ENCODE measurements around the gene EDC4.
"Not testable (repeated sequence)": the region's sequence is repeated elsewhere in the genome, so short reads cannot be mapped to it uniquely, and the experiment has no call there.

Gene EDC4

DNA sequence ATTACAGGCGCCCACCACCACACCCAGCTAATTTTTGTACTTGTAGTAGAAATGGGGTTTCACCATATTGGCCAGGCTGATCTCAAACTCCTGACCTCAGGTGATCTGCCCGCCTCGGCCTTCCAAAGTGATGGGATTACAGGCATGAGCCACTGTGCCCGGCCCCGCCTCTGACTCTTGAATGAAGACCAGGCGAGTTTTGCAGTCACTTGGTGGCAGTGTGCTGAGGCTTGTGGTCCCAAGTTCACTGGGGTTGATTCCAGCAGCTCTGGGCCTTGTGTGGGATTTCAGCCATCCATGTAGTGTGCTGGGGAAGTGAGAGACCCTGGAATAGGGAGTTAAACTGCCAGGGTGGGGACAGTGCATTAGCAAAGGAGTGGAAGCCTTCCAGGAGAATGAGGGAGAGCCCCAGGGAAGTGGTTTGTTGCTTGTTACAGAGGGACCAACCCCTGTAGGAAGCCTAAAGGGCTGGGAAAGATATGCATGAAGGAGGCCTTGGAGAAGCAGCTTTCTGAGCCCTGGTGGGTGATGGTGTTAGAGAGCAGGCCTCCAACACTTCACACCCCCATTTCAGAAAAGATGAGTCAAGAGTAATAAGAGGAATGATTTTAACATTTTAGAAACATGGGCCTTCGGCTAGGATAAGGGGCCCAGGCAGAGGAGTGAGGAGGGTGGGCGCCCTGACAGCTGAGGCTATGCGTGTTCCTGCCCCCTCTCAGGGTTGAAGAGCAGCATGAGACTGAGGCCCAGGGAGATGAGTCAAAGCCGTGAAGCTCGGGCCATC, 34.7 kb downstream of the EDC4 start:
- in situ Hi-C loops (cut with MboI; ENCODE audit: low sequenced_read_pairs): no loop called here

DNA sequence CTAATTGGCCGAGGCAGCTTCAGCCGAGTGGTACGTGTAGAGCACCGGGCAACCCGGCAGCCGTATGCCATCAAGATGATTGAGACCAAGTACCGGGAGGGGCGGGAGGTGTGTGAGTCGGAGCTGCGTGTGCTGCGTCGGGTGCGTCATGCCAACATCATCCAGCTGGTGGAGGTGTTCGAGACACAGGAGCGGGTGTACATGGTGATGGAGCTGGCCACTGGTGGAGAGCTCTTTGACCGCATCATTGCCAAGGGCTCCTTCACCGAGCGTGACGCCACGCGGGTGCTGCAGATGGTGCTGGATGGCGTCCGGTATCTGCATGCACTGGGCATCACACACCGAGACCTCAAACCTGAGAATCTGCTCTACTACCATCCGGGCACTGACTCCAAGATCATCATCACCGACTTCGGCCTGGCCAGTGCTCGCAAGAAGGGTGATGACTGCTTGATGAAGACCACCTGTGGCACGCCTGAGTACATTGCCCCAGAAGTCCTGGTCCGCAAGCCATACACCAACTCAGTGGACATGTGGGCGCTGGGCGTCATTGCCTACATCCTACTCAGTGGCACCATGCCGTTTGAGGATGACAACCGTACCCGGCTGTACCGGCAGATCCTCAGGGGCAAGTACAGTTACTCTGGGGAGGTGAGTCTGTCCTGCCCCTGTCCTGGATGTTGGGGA, 36.3 kb downstream of the EDC4 start:
- in situ Hi-C loops (cut with MboI; ENCODE audit: low sequenced_read_pairs): no loop called here

DNA sequence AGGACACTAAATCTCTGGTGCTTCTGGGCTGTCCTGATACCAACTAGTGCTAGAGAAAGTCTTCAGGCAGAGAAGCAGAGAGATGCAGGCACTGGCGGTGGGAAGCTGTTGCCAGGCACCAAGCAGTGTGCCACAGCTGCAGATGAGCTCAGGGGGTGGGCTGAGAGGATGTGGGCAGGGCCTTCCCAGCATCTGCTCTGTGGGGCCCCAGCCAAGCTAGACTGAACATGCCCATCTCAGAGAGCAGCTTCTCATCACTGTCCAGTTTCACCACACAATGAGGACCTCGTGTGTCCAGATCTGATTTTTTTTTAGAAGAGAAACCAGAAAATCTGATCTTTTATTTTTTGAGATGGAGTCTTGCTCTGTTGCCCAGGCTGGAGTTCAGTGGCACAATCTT, 37.3 kb downstream of the EDC4 start:
- in situ Hi-C loops (cut with MboI; ENCODE audit: low sequenced_read_pairs): no loop called here

DNA sequence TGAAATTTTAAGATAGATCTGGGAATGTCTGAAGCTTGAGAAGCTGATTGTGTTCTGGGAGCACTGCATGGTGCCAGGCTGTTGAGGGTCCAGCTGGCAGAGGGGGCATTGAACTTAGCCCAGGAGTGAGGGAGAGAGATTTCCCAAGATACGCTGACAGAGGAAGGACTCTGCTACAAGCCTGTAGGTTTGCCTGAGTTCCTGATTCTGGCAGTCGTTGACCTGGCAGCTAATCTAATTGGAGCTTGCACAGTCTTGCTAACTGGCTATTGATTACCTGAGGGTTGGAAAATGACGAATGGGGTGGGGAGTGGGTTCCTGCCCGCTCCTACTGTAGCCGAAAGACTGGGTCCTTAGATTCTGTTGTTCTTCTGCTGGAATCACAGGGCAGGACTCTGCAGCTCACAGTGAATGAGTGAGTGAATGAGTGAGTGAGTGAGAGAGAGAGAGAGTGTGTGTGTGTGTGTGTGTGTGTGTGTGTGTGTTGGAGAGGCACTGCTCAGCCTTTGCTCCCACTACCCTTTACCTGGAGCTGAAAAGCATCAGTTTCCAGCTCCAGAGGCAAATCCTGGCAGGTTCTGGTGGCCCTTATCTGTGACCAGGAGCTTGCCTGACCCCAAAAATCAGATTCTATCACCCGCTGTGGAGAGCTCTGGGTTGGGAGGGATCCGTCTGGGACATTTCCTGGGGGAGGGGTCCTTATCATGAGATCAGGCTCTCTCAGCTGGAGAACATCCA, 42.1 kb downstream of the EDC4 start:
- in situ Hi-C loops (cut with MboI; ENCODE audit: low sequenced_read_pairs): no loop called here

DNA sequence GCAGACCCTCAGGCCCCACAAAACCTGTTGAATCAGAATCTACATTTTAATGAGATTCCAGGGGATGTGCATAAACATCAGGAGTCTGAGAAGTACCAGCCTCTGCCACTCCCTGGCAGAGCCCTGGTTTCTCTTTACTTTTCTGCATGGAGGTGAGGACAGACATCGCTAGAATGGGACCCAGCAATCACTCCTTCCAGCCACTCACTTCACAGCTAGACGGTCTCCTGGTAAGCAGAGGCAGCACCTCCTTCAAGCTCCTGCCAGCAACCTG, 42.6 kb downstream of the EDC4 start:
- in situ Hi-C loops (cut with MboI; ENCODE audit: low sequenced_read_pairs): not testable (repeated sequence)

DNA sequence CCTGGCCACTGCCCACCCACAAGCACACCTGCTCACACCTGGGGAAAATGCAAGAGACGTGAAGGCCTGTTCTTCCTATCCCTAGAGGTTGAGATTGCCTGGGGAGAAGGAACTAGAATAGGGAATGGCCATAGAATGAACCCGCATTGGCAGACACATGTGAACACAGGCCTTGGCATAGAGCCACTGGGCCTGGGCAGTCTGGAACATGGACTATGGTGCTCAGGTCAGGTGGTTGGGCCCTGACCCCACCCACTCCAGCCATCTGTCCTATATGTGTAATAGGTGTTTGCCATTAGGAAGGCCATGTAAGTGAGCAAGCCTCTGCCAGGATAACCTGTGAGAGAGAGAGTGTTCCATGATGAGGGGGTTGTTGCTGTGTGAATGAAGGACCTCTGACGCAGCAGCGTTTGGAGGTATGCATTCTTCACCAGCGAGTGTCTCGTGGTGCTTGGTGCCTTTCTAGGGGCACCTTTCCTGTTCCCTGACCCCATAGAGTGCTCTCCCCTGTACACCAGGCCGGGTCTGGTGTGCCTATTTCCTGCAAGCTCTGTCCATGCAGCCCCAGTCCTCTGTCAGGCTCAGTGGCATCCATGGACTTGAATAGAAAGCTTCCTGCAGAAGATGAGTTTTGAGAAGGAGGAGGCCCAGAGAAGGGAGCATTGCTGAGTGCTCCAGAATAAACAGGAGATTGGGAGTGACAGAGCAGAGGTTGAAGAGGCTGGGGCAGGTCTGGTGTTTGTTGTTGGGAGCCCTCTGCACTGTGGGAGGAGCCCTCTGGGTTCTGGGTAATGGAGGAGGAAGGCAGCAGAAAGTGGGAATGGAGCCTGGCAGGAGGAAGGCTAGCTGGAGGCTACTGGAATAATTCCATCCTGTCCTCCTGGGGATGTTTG, 43.2 kb downstream of the EDC4 start:
- in situ Hi-C loops (cut with MboI; ENCODE audit: low sequenced_read_pairs): no loop called here

DNA sequence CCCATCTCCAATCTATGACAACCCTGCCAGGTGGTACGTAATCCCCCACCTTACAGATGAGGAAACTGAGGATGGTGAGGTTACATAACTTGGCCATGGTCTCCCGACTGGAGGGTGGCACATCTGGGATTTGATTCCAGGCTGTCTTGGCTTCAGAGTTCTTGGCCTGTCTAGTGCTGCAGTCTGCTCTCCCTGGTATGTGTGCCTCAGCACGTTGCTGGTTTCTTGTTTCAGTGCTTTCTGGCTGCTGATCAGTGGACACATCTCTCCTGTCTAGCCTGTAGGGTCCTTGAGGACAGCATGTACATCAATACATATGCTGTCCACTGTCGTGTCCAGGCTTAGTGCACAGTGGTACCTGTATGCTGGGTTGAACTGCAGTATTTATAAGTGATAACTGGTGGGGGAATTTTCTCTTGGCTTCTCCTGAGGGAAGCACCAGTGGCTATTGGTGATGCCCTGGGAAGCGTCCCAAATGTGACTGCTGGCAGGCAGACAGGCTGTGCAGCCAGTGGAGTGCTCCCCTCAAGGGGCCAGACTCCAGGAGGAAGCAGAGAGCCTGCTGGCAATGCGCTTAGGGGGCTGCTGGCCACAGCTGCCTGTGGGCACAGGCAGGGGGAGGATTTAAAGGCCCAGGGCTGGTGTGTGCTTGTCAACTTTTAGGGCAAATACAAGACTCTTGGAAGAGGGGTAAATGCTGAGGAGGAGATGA, 44.4 kb downstream of the EDC4 start:
- in situ Hi-C loops (cut with MboI; ENCODE audit: low sequenced_read_pairs): no loop called here

DNA sequence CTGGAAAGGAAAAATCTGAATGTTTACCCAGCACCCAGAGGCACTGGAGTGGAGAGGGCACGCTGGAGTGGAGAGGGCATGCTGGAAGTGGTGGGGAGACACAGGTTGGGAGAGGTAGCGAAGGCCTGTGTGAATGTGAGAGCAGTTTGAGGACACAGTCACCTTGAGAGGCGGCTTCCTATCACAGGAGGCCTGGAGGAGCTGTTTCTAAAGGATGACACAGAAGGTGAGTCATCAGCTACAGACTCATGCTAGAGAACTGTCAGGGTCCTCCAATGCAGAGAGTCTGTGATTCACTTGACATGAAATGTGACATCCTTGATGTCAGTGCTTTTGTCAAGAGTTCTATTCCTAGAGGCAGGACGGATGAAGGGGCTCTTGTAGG, 45.0 kb downstream of the EDC4 start:
- in situ Hi-C loops (cut with MboI; ENCODE audit: low sequenced_read_pairs): no loop called here

DNA sequence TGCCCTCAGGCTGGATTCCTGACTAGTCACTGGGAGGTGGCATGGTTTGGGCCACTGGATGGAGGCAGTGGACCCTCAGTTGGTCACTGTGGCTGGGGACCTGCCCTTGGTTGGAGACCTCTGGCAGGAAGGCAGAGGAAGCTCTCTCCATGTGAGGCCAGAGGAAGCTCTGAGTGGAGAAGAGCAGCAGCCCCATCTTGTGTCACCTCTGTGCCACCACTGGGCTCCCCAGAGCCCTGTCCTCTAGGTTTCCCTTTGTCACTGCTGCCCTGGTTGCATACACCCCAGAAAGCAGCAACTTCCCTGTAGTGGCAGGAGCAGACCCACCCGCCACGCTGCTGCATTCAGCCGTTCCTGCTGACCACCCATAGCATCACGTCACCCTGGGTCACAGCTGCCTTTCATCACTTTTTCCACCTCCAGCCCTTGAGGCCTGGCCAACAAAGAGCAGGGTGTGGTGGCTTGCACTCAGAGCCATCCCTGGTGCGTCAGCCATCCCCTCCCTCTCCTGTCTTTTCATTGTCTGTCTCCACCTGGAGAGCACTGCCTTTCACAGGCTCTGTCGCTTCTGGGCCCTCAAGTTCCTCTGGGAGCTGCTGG, 46.9 kb downstream of the EDC4 start:
- in situ Hi-C loops (cut with MboI; ENCODE audit: low sequenced_read_pairs): no loop called here

DNA sequence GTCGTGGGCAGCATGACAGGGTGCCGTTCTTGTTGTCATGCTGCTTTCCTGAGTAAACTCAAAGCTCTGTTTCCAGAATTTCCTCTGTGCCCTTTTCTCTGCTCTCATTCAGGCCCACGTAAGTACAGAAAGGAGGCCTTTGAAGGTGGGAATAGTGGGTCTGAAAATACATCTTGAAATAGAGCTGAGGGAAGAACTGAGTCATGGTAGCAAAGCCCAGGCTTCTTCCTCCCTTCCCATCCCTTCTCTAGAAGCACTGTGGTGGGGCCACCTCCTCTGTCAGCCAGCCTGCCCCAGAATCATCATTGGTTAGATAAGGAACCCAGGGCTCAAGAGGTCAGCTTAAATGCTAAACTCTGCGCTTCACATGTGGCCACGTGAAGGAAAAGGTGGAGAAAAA, 49.4 kb downstream of the EDC4 start:
- in situ Hi-C loops (cut with MboI; ENCODE audit: low sequenced_read_pairs): no loop called here

DNA sequence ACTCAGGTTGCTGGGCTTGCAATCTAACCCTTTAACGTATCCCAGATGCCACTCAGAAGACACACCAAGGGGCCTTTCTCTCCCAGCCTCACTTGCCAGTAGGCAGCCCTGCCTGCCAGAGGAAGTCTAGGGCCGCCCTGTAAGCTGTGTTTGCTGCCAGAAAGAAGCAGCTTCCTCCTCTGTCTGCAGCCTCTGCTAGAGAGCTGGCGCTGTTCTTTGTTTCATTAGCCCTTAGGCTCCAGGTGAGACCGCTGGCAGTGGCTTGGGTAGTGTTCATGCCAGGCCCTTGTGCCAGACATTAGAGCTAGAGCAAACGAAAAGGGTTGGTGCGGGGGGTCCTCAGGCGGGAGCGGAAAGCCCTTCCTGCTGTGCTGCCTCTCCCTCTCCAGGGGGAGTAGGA, 49.9 kb downstream of the EDC4 start:
- in situ Hi-C loops (cut with MboI; ENCODE audit: low sequenced_read_pairs): no loop called here

DNA sequence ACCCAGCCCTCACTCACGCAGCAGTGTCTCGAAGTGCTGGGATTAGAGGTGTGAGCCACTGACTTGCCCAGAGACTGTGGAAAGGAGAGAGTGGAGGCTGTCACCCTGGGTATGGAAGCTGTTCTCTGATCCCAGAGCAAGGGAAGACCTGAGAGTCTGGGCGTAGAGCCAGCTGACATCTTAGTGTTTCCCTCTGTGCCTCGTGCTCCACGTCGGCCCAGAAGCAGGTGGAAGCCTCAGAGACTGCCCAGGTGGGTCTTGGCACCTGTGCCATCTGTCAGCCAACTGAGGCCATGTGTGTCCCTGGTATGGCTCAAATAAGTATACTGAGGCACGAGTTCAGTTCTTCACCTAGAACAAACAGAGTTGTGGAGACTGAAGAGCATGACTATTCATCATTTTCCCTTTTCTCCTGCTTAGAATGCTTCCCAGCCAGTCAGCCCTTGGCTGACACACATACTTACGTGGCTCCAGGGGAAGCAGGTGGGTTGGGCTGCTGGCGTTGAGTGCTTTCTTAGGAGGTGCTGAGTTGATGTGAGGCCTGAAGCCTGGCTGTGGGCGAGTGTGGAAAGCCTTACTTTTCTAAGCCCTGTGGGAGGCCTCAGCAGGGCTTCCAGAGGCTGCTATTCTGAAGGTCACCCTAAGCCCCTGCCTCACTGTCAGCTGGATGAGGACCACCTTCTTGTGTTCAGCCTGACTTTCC, 50.7 kb downstream of the EDC4 start:
- in situ Hi-C loops (cut with MboI; ENCODE audit: low sequenced_read_pairs): no loop called here

DNA sequence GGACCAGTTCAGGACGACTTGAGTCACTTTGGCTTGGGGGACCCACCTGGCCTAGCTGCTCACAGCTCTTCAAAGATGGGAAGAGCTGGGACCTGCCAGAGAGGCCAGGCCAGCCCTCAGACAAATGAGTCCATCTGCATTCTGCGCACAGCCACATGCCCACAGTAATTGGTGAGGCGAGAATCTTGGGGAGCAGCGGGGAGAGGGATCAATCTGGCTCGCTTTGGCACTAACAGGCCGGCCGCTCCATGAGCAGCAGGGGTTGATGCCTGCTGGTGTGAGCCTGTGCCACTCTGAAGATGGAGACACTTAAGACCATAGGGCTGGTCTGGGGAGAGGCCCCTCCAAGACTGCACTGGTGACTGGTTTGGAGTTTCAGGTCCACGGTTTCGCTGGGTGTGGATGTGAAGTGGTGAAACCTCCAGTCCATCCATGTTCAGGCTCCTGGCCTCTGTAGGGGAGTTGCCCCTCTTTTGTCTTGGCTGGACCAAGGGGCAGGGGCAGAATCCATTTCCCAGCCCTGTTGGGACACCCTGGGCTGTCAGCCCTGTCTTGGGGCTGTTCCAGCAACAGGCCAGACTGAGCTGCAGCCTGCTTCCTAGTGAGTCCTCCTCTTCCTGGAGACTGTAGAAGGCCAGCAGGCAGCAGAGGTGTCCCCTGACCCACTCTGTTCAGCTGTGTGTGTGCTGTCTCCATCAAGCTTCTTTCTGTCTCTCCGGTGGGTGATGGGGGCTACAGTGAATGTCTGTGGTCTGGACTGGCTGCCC, 51.5 kb downstream of the EDC4 start:
- in situ Hi-C loops (cut with MboI; ENCODE audit: low sequenced_read_pairs): no loop called here

DNA sequence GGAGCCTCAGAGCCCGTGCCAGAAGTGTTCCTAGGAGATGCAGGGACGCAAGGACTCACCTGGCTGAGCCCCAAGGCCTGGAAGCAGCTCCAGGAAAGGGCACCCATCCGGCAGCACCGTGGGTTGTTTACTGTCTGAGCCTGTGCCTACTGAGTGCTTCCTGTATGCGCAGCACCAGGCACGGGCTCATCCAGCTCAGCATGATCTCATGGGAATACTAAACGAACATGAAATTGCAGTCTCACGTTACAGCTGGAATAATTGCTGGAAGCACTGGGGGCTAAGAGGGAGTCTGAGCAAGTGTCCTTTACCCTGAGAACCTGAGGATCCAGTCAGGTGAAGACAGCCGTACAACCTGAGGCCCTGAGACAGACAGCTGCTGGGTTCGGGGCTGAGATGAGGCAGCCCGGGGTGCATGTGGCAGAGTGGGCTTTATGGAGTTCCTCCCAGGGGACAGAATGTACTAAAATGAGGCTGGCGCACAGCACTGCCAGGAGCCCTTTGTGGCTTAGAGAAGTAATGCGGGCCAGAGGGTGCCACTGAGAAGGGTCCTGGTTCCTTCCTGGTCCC, 53.4 kb downstream of the EDC4 start:
- in situ Hi-C loops (cut with MboI; ENCODE audit: low sequenced_read_pairs): no loop called here

DNA sequence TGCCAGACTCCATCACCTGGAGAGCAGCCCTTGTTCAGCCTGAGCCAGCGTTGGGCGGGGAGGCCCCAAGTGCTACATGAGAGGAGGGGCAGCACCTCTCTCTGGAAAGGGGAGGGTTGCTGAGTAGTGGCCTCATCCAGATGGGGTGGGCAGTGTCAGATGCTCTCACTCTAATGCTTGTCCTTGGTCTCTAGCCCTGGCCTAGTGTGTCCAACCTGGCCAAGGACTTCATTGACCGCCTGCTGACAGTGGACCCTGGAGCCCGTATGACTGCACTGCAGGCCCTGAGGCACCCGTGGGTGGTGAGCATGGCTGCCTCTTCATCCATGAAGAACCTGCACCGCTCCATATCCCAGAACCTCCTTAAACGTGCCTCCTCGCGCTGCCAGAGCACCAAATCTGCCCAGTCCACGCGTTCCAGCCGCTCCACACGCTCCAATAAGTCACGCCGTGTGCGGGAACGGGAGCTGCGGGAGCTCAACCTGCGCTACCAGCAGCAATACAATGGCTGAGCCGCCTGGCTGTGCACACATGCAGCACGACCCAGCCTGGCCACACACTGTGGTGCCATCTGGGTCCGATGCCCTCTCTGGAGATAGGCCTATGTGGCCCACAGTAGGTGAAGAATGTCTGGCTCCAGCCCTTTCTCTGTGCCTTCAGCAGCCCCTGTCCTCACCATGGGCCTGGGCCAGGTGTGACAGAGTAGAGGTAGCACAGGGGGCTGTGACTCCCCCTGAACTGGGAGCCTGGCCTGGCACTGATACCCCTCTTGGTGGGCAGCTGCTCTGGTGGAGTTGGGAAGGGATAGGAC, 54.5 kb downstream of the EDC4 start:
- in situ Hi-C loops (cut with MboI; ENCODE audit: low sequenced_read_pairs): no loop called here

DNA sequence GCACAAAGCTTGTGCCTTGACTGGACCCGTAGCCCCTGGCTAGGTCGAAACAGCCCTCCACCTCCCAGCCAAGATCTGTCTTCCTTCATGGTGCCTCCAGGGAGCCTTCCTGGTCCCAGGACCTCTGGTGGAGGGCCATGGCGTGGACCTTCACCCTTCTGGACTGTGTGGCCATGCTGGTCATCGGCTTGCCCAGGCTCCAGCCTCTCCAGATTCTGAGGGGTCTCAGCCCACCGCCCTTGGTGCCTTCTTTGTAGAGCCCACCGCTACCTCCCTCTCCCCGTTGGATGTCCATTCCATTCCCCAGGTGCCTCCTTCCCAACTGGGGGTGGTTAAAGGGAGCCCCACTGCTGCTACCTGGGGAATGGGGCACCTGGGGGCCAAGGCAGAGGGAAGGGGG, 55.3 kb downstream of the EDC4 start:
- in situ Hi-C loops (cut with MboI; ENCODE audit: low sequenced_read_pairs): no loop called here

DNA sequence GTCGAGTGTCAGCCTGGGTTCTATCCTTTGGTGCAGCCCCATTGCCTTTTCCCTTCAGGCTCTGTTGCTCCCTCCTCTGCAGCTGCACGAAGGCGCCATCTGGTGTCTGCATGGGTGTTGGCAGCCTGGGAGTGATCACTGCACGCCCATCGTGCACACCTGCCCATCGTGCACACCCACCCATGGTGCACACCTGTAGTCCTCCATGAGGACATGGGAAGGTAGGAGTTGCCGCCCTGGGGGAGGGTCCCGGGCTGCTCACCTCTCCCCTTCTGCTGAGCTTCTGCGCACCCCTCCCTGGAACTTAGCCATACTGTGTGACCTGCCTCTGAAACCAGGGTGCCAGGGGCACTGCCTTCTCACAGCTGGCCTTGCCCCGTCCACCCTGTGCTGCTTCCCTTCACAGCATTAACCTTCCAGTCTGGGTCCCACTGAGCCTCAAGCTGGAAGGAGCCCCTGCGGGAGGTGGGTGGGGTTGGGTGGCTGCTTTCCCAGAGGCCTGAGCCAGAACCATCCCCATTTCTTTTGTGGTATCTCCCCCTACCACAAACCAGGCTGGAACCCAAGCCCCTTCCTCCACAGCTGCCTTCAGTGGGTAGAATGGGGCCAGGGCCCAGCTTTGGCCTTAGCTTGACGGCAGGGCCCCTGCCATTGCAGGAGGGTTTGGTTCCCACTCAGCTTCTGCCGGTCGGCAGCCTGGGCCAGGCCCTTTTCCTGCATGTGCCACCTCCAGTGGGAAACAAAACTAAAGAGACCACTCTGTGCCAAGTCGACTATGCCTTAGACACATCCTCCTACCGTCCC, 55.9 kb downstream of the EDC4 start:
- in situ Hi-C loops (cut with MboI; ENCODE audit: low sequenced_read_pairs): no loop called here
